Renal cortical epithelial cell (primary cell): Measurements from ENCODE around the gene ZFYVE26. TPM values are rescaled to one million over a fixed set of nuclear protein-coding genes. Genes with fewer than 3 reads are reported as not detected.
A peak's percentile ranks its signal among the peaks of the same experiment; 100 is the strongest.
"Not testable (repeated sequence)": the region's sequence is repeated elsewhere in the genome, so short reads cannot be mapped to it uniquely, and the experiment has no call there.

Source experiments
- DNase-seq: peaks from one replicate; pipeline ENCODE4 v3.0.0-alpha.2; 2011; ENCODE audit warnings: low read depth
- total RNA-seq: library from RNA; depleted of rRNA; stranded (reverse); fragments of >200 nt; gene quantifications from 2 replicates; pipeline ENCODE4 v1.2.3, GENCODE V29; 2014

The ZFYVE26 gene
- total RNA-seq, 1 donor from 2014 or later = 26.0 TPM

GRCh38 chr14:67756496-67756895, 59.9 kb downstream of the ZFYVE26 start:
- no peak for DNase-seq

- DNase-seq = no peak
Observed at GRCh38 chr14:67749341-67750084, 66.9 kb downstream of the ZFYVE26 start.

- DNase-seq = no peak
Observed at GRCh38 chr14:67748312-67748711, 68.1 kb downstream of the ZFYVE26 start.

- DNase-seq = no peak
Observed at GRCh38 chr14:67746927-67747326, 69.5 kb downstream of the ZFYVE26 start.

- DNase-seq = no peak
Observed at GRCh38 chr14:67744046-67744445, 72.3 kb downstream of the ZFYVE26 start.

- DNase-seq = peak; percentile 95
Observed at GRCh38 chr14:67738740-67739504, 77.5 kb downstream of the ZFYVE26 start.

- no peak for DNase-seq
Observed at GRCh38 chr14:67736771-67737170, 79.6 kb downstream of the ZFYVE26 start.

GRCh38 chr14:67735336-67736147, 80.8 kb downstream of the ZFYVE26 start:
- DNase-seq = no peak

- no peak for DNase-seq
Observed at GRCh38 chr14:67734675-67735074, 81.7 kb downstream of the ZFYVE26 start.

- peak; percentile 12 for DNase-seq
Observed at GRCh38 chr14:67733616-67734015, 82.8 kb downstream of the ZFYVE26 start.

GRCh38 chr14:67729072-67729885, 87.1 kb downstream of the ZFYVE26 start:
- peak; percentile 34 for DNase-seq

GRCh38 chr14:67728258-67728657, 88.1 kb downstream of the ZFYVE26 start:
- no peak for DNase-seq

GRCh38 chr14:67727361-67727760, 89.0 kb downstream of the ZFYVE26 start:
- no peak for DNase-seq

- no peak for DNase-seq
Observed at GRCh38 chr14:67725171-67725570, 91.2 kb downstream of the ZFYVE26 start.

GRCh38 chr14:67722293-67722692, 94.1 kb downstream of the ZFYVE26 start:
- DNase-seq = no peak

GRCh38 chr14:67721875-67722274, 94.5 kb downstream of the ZFYVE26 start:
- DNase-seq = no peak

- DNase-seq = no peak
Observed at GRCh38 chr14:67719866-67720265, 96.5 kb downstream of the ZFYVE26 start.

- not testable (repeated sequence) for DNase-seq
Observed at GRCh38 chr14:67719385-67719784, 97.0 kb downstream of the ZFYVE26 start.

GRCh38 chr14:67718265-67718664, 98.1 kb downstream of the ZFYVE26 start:
- no peak for DNase-seq

- DNase-seq = no peak
Observed at GRCh38 chr14:67717048-67717447, 99.3 kb downstream of the ZFYVE26 start.

GRCh38 chr14:67710209-67710608, 106.2 kb downstream of the ZFYVE26 start:
- no peak for DNase-seq
